ENCODE results near the gene TGFBR3.
"Not testable (repeated sequence)": the region's sequence is repeated elsewhere in the genome, so short reads cannot be mapped to it uniquely, and the experiment has no call there.

The TGFBR3 gene

DNA sequence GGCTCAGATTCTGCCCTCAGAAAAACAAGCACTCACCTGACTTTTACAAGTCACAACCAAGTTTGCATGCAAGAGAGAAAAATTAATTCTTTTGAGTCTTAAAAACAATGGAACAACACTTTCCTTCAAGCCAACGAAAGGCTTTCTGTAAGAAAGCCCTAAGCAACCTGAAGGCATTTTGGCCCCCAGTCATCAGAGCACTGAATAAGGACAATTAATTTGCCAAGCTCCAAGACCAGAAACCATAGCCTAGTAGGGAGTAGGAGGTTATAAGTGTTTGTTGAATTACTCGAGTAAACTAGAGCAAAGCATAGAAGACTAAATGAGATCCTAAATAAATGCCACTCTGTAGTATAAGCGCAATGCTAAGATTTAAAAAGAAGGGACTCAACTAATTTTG lies 4.7 kb downstream of the TGFBR3 start:
- DNase-seq, result no peak

DNA sequence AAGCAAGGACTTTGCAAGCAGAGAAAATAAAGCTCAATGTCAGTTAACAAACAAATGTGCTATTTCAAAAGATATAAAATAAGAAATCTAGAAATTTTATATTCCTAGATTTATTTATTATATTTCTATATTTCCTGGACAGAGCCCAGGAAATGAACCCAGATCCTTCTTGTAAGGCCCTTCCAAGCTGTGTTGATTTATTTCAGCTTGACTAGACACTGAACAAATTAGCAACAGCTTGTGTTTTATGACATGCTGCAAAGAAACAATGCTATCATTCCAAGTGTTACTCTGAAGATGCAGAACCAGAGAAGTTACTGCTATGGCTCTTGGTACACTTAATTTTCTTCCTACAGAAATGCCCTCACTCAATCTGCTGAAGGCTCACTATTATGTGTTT lies 6.2 kb downstream of the TGFBR3 start:
- DNase-seq, result no peak

GRCh38 chr1:91877574-91878208 lies 8.3 kb downstream of the TGFBR3 start:
- DNase-seq, result no peak

DNA sequence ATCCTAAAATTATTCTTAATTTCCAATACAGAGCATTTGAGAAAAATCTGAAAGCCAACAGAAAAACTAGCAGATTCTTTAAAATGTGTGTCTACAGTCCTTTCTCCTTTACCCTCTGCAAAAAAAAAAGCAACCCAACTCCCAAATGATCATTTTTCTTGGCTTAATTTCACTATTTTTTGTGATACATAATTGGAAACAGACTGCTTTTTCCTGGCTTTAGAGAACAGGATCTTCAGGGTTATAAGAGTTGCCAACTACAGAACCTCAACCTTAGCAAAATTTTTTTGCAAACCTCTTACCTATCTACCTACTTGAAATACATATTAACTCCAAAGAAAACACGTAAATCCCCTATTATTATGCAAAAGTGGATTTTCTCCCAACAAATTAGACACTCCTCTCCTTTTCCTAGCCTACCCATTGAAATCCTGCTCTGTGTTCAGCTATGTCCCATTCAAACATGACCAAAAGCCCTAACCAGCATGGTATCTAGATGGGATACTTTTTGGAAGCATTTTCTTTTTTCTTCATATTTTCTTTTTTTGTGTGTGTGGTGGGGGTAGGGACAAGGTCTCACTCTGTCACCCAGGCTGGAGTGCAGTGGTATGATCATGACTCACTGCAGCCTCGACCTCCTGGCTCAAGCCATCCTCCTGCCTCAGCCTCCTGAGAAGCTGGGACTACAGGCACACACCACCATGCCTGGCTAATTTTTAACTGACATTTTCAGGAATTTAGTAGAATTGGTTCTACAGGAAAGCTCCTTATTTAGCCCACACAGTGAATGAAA lies 9.0 kb downstream of the TGFBR3 start:
- no peak for DNase-seq

DNA sequence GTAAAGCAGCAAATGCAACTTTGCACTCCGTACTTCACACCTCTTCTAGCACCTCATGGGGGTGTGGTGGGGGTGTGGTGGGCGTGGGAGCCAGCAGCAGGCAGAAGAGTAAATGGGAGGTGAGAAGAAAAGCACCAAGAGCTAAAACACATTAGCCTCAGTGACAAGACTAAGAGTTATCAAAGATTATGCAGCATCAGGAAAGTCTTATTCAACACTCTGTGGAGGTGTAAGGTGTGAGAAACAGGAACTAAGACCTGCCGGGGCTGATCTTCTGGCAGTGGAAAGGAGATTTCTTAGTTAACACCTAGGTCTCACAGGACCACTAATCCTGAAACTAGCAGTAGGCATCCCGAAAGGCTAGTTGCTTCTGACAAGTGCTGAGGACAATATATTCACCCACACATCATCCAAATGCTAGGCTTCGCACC lies 9.9 kb downstream of the TGFBR3 start:
- DNase-seq, result no peak

- DNase-seq, result no peak
Measured at GRCh38 chr1:91874167-91874566, 11.8 kb downstream of the TGFBR3 start.

DNA sequence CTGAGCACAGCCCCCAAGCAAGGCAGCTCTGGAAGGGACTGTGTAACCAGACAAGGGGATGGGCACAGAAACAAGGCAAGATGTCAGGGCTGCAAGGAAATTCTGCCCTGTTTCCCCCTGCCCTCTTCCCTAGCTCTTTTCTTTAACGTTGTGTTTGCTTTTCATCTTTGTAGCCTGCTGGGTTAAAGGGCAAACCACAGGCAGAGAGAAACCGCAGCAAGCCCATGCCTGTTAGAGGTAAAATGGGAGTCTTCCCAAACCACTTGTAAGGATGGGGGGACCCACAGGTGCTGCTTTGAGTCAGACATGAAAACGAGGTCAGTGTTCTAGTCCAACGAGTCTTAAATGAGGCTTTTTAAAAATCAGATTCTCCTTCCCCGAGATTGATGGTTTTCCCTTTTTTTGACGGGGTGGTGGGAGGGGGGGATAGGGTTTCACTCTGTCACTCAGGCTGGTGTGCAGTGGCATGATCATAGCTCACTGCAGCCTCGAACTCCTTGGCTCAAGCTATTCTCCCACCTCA lies 13.3 kb downstream of the TGFBR3 start:
- DNase-seq, result no peak

- no peak for DNase-seq
Measured at GRCh38 chr1:91872000-91872399, 14.0 kb downstream of the TGFBR3 start.

- DNase-seq, result no peak
Measured at GRCh38 chr1:91870322-91870721, 15.6 kb downstream of the TGFBR3 start.

GRCh38 chr1:91866425-91866824 lies 19.5 kb downstream of the TGFBR3 start:
- no peak for DNase-seq

- DNase-seq, result no peak
Measured at GRCh38 chr1:91864017-91864700, 21.8 kb downstream of the TGFBR3 start.

- no peak for DNase-seq
Measured at GRCh38 chr1:91863498-91863897, 22.5 kb downstream of the TGFBR3 start.

- DNase-seq, result no peak
Measured at GRCh38 chr1:91862120-91862519, 23.8 kb downstream of the TGFBR3 start.

- DNase-seq, result no peak
Measured at GRCh38 chr1:91857557-91858239, 28.3 kb downstream of the TGFBR3 start.

- DNase-seq, result no peak
Measured at GRCh38 chr1:91856996-91857395, 29.0 kb downstream of the TGFBR3 start.

GRCh38 chr1:91854852-91855534 lies 31.0 kb downstream of the TGFBR3 start:
- no peak for DNase-seq

- no peak for DNase-seq
Measured at GRCh38 chr1:91853397-91853796, 32.6 kb downstream of the TGFBR3 start.

DNA sequence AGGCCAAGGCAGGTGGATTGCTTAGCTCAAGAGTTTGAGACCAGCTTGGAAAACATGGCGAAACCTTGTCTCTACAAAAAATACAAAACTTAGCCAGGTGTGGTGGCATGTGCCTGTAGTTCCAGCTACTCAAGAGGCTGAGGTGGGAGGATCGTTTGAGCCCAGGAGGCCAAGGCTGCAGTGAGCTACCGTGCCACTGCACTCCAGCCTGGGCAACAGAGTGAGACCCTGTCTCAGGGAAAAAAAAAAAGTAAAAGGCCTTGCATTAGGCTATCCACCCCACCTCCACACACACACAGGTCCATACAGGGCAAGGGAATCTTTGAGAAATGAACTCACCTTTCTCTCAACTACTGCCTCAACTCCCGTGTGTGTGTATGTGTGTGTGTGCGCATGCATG lies 33.9 kb downstream of the TGFBR3 start:
- not testable (repeated sequence) for DNase-seq

- DNase-seq, result no peak
Measured at GRCh38 chr1:91851130-91852010, 34.6 kb downstream of the TGFBR3 start.

DNA sequence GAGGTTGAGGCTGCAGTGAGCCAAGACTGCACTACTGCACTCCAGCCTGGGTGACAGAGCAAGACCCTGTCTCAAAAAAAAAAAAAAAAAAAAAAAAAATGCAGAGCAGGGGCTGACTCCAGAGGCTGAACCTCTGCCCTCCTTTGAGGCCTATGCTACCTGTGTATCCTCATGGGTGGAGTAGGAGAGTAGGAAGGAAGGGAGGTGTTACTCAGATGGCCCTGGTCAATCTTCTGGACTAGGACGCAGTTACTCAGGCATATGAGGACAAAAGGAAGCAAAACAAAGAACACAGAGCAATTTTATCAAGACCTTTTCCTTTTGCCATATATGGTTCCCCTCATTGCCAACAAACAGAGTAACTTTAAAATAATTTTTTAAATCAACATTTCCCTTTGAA lies 35.2 kb downstream of the TGFBR3 start:
- DNase-seq, result no peak

DNA sequence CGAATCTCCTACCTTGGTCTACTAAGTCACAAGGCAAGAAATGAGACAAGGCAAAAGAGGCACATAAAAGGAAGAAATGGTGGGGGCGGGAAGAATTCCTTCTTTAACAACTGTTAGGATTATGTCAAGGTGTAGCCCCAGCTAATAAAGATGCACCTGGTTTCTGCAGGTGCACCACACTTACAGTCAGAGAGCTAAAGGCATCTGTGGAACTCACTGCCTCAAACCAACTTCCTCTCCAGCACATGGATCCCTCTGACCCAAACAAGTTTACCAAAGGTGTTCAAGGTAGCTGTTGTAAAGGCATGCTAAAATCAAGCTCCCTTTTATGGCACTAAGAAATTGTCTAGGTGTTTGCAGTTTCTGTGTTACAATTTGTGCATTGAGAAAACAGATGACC lies 38.1 kb downstream of the TGFBR3 start:
- DNase-seq, result no peak

DNA sequence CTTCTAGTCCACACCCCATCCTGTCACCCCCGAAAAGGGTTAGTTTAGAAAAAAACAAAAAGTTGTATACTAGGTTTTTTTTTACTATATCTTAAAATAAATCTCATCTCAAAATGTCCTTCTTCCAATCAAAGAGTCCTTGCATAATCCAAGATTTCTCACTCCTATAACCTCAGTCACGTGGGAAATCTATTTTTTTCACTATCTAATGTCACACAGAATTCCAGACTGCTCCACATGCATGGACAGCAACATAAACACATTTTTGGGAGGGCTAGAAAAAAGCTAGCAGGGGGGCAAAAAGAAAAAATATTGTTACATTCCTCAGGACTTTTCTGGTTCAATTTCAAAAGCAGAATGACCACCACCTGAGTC lies 39.3 kb downstream of the TGFBR3 start:
- DNase-seq, result no peak
